ENCODE data around the gene WFS1.

DNA sequence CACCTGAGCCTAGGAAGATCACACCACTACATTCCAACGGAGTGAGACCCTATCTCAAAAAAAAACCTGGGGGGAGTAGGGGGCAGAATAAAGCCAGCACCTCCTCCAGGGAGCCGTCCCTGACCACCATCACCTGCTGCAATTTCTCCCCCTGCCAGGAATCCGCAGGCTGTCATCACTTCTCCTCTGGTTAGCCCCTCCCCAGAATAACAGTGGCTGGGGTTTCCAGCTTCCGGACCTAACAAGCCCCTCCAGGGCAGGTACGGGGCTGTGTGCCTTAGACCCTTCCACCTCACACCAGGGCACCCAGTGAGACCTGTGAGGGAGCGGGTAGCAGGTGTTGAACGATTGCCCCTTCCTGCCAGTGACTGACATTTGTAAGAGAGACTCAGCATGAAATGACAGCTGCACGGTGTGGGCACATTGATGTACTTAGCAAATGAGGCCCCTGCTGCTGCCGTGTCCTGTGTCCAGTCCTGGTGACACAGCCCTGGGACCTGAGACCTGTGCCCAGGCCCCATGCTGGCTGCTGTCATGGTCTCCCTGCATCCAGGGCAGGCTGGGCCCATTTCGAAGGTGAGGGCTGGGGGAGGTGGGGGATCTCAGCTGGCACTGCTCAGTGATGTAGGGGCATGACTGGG, 6.7 kb upstream of the WFS1 start:
- no peak for TF ChIP-seq POLR2A (IDR thresholded peaks at IDR 0.05)
- TF ChIP-seq, protein P1, sequence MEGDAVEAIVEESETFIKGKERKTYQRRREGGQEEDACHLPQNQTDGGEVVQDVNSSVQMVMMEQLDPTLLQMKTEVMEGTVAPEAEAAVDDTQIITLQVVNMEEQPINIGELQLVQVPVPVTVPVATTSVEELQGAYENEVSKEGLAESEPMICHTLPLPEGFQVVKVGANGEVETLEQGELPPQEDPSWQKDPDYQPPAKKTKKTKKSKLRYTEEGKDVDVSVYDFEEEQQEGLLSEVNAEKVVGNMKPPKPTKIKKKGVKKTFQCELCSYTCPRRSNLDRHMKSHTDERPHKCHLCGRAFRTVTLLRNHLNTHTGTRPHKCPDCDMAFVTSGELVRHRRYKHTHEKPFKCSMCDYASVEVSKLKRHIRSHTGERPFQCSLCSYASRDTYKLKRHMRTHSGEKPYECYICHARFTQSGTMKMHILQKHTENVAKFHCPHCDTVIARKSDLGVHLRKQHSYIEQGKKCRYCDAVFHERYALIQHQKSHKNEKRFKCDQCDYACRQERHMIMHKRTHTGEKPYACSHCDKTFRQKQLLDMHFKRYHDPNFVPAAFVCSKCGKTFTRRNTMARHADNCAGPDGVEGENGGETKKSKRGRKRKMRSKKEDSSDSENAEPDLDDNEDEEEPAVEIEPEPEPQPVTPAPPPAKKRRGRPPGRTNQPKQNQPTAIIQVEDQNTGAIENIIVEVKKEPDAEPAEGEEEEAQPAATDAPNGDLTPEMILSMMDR (IDR thresholded peaks at IDR 0.05), result no peak

Measured in thyroid gland (tissue), 4 donors.